ENCODE results near the gene UBE3A.
"Not testable (repeated sequence)": the region's sequence is repeated elsewhere in the genome, so short reads cannot be mapped to it uniquely, and the experiment has no call there.

Gene UBE3A

DNA sequence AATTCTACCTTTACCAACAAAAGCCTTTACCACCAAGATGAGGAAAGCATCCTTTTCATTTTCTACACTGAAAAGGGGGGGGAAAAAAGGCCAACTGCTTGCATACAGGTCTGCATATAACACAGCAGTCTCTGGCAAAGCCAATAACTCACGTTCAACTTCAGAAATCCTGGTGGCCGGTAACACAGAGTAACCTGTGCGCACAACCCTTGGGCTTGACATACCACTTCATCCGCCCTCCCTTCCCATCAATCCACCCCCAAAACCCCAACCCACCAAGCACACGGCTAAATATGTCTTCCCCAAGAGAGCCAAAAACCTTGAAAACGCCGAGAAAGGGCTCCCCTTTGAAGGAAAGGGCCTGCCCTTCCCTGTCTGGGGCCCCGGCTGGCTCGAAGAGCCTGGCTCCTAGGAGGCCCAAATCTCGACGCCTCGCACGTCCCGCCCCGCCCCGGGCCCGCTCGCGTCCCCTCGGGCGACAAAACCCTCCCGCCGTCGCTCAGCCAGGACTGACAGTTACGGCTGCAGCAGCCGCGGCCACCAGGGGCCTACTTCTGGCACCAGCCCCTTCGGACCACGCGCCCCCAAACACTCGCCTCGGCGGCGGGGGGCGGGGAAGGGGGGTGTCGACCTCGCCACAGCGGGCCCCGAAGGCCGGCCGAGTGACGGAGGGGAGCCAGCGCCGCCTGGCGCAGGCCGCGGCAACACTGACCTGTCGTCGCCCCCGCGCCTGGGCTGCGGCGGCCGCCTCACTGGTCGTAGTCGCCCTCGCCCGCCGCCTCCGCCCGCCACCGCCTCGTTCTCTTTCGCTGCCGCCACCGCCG lies 835 bp downstream of the UBE3A start:
- no peak for DNase-seq

DNA sequence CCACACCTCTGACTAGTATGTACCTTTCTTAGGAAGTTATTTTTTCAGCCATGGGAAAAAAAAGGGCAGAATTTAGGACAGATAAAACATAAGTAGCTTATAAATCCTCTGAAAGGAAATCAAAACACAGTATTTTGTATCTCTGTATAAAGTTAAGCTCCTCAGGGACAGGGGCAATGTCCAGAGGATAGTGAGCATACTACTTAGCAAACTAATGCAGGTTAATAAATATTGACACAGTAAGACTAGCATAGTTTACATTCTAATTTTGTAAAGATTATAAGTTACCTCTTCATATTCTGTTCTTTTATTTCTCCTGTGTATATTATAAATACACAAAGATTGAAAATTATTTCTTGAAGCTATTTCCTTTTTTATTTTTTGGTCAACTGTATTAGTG lies 2.1 kb downstream of the UBE3A start:
- DNase-seq = no peak

DNA sequence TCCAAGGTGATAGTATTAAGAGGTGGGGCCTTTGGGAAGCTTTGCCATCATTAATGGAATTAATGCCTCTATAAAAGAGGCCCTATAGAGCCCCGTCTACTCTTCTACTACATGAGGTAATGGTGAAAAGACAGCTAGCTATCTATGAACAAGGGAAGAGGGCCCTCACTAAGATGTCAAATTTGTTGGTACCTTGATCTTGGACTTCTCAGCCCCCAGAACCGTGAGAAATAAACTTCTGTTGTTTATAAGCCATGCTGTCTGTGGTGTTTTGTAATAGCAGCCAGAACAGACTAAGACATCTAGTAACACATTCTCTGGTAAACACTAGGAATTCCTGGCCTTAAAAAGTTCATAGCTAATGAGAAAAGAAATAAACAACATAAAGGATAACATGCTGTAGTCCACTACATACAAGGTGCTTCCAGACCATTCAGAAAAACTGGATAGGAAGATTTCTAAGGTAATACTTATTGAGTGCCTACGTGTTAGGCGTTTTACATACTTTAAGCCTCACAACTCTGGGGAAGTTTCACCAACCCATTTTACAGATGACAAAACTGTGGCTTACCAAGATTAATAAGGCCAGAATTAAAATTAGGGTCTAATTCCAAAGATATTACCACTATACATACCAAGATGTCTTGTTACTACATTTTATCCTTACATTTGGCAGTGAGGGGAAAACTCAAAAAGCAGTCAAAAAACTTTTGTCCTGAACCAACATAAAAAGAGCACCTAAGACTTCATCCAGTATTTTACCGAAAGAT lies 3.2 kb downstream of the UBE3A start:
- no peak for DNase-seq

DNA sequence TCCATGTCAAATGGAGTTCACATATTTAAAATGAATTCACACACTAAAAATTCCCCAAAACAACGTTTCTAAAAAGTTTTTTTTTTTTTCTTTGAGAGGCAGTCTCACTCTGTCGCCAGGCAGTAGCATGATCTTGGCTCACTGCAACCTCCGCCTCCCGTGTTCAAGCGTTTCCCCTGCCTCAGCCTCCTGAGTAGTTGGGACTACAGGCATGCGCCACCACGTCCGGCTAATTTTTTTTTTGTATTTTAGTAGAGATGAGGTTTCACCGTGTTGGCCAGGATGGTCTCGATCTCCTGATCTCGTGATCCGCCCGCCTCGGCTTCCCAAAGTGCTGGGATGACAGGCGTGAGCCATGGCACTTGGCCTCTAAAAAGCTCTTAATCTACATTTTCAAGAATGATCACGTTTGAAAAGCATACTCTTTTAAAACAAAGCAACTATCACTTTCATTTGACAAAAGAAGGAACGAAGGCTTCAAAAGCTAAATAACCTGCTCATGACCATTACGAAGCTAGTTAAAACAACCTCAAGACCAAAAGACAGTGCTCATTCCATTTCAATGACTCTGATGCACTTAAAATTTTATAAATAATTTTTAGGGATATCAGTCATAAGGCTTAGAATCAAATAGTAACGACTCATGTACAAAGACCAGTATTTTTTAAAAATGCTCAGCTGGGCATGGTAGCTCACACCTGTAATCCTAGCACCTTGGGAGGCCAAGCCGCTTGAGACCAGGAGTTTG lies 5.5 kb downstream of the UBE3A start:
- no peak for DNase-seq

DNA sequence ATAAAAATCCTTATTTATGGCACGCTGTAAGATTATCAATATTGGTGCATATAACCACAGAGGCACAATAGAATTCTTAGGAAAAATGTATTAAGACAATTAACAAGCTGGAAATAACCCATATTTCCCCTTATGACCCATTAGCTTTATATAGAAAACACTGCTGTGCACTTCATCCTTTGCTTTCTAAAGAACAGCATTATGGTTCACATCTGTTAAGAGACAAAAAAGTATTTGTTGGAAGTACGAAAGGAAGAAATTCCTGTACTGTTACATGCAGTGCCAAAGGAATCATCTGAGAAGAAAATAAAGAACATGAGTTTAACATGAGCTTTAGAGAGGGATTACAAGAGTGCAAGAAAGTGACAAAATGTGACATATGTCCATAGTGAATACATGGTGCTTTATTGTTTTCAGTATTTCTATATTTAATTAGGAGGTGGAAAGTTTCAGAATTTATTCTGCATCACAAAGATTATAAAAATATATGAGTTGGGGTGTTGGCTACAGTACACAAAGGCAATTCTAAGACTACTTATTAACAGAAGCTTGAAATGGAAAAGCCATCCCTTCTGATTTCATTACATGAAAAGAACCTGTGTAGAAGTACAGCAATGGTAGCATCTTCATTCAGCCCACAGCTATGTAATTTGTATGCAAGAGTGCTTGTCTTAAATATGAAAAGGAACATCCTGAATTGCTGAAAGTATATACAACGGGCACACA lies 6.8 kb downstream of the UBE3A start:
- no peak for DNase-seq

DNA sequence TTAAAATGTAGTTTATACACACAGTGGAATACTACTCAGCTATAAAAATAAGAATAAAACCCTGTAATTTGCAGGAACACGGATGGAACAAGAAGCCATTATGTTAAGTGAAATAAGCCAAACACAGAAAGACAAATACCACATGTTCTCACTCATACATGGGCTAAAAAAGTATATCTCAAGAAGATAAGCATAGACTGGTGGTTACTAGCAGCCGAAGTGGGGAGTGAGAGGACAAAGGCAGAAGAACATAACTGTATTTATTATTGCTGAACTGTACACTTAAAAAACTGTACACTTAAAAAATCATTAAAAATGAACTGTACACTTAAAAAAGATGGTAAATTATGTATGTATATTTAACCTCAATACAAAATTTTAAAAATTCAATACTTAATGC lies 11.0 kb downstream of the UBE3A start:
- no peak for DNase-seq

DNA sequence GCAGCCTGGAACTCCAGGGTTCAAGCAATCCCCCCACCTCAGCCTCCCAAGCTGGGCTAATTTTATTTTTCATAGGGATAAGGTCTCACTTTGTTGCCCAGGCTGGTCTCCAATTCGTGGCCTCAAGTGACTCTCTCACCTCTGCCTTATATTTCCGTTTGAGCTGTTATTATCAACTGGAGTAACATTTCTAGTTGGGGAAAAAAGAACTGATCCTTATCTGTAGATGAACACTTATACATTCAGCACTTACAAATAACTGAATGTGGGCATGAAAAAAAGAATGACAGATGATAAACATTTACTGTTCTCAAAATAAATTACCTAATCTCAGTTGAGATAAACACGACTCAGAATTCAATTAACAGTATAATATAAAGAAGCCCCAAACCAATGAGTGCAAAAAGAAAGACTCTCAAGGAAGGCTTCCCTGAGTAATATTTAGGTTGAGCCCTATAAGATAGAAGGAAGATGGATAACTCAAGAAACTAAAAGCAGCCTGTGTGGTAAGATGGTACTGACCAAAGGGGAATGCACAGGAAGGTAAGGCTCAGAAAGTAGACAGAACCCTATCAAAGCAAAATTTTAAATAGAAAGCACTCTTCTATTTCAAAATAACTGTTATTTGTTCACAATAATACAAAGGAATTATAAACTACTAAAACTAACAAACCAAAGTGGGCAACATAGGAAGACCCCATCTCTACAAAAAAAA lies 11.8 kb downstream of the UBE3A start:
- DNase-seq = no peak

DNA sequence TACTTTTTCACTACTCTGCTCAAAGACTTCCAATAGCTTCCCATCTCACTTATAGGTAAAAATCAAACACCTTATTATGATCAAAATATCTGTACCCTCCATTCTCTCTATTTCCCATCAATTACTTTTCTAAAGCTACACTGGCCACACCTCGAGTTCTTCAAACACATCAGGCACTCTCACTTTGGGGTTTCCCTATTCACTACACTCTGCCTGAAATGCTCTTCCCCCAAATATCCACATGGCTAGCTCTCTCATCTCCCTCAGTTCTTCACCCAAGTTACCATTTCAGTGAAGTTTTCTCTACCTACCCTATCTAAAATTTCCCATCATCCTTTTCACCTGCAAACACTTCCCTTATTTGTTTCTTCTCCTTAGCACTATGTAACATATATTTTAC lies 14.8 kb downstream of the UBE3A start:
- DNase-seq = no peak

DNA sequence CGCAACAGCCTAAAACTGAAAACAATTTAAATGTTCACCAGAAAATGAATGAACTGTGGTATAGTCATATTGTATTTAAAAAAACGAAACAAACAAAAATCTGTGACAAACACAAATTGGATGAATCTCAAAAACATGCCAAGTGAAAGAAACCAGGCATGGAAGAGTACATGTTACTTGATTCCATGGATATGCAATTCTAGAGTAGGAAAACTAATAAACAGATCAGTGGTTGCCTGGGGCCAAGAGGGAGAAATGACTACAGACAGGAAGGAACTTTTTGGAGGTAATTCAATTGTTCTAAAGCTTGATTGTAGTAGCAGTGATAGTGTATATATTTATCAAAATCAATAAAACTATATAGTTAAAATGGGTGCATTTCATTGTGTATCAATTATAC lies 16.8 kb downstream of the UBE3A start:
- no peak for DNase-seq

DNA sequence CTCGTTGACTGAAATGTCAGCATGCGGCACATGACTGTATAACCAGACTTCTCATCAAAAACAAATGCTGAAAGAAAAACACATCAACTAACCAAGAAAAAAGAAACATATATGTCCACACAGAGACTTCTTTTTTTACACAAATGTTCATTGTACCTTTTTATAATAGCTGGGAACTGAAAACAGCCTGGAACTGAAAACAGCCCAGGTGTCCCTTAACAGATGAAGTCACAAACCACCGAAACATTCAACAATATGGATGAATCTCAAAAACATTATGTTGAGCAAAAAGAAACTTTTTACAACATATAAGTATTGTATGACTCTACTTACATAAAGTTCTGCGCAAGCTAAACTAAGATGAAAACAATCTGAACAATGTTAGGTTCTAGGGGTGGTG lies 20.6 kb downstream of the UBE3A start:
- no peak for DNase-seq

DNA sequence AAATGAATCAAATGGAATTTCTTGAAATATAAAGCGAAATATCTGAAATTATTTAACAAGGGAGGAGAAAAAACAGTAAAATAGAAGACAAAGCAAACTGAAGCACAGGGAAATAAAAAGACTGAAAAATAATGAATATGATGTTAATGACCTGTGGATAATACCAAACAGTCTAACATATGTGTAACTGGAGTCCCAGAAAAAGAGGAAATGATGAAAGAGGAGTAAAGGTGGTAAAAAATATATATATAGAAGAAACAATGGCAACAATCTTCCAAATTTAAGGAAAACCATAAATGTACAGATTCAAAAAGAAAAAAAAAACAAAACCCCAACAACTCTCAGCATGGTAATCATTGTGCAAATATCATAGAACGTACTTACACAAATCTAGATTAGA lies 21.2 kb downstream of the UBE3A start:
- no peak for DNase-seq

DNA sequence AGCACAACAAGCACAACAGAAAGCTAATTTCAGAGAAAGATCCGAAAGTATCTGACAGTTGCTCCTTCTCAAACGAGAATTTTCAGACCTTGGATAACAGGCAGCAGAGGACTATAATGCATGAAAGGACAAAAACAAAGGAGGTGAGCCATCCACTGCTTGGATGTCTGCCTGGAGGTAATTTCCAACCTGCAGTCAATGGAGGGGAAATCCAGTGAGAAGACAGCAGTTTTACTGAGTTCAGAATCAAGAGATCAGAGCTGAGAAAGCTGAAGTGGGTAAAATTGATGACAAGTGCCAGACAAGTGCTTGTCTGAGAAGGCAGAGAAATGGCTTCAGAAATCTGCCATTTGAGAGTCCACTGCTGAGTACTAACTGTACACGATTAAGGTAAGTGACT lies 22.1 kb downstream of the UBE3A start:
- no peak for DNase-seq

DNA sequence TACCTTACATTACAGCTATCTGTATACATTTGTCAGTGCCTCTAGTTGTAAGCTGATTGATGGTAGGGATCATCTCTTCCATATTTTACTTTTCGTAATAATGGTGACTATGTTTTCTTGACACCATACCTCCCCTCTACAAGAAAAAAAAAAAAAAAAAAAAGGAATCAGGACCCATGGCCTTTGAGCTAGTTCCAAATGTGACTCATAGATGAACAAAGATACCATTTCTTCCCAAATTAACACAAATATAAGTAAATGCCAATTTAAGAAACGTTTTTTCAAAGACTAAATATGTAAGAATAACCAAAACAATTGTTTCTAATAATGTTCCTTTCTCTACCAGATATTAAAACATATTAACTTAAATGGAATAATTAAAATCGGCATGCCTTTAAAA lies 23.1 kb downstream of the UBE3A start:
- DNase-seq = no peak

DNA sequence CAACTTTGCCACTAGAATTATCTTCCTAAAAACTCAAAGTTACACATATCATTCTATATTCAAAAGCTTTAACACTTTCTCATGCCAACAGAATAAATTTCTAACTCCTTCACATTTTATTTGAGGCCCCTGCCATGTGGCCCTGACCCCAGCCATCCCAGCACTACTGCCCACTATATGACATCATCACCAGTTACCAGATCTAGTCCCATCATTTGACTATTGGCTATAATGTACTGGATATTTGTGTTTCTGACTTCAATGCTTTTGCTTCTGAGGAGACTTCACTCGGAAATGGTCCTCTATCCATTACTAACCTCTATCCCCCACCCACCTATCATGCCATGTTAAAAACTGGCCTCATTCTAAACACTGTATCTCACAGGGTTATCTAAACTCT lies 23.6 kb downstream of the UBE3A start:
- DNase-seq = no peak

DNA sequence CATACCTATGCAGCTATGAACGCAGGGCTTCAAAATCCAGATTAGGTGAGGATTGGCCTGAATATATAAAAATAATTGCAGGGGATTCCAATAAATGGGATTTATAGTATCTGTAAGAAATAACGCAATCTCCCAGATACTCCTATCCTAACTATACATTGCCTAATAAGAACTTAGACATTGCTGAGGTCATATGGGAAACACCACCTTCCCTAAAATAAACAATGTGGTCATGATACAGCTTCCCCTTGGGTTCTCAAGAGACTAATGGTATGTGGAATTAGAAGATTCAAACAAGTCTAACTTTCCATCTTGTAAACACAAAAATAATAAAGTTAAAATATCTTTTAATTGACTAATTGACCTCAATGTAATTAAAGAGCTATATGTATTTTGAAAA lies 28.2 kb downstream of the UBE3A start:
- no peak for DNase-seq

DNA sequence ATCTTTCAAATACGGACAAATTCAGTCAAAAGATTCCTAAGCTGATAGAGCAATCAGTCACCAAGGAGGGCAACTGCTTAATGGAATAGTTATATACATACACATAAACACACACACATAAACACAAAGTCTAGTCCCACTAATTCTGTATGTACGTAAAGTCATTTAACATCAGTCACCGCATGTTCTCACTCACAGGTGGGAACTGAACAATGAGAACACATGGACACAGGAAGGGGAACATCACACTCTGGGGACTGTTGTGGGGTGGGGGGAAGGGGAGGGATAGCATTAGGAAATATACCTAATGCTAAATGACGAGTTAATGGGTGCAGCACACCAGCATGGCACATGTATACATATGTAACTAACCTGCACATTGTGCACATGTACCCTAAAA lies 29.1 kb downstream of the UBE3A start:
- DNase-seq = not testable (repeated sequence)

DNA sequence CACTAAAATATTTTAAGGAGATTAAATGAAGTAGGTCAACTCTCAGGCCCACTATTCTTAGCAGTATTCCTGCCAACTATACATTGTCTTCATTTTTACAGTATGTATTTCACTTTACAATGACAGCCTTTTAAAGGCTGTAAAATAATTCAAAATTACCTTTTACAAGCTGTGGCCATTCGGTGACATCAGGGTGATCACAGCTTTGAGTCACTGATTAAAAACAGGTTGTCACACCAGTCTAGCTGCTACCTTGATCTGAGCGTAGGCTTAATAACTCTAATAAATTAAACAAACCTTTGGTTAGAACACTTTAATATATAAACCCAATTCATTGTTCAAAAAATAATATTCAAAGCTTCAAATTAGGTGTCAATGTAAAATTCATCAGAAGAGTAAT lies 29.9 kb downstream of the UBE3A start:
- DNase-seq = no peak

DNA sequence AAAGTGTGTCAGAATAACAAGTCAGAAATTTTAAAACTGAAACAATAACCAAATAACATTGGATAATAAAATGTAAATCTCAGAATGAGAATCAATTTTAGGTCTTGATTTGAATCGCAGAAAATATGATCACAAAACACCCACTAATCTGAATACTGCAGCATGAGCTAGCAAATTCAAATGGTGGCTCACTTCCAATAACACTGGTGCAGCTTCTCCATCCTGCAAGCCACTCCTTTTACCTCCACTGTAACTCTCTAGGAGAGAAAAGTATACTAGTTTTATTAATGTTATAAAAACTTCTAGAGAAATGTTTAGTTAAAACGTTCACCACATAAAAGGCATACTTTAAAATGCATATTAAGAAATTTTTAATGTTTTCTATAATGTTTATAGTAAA lies 30.4 kb downstream of the UBE3A start:
- no peak for DNase-seq

DNA sequence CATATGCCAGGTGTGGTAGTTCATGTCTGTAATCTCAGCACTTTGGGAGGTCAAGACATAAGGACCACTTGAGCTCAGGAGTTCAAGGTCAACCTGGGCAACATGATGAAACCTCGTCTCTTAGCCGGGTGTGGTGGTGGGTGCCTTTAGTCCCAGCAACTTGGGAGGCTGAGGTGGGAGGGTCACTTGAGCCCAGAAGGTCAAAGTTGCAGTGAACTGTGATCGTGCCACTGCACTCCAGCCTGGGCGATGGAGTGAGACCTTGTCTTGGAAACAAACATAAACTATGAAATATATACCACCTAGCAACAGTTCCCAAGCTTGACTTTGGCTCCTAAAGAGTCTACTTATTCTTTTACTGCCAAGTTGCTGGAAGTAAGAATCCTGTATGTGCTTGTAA lies 30.9 kb downstream of the UBE3A start:
- no peak for DNase-seq

DNA sequence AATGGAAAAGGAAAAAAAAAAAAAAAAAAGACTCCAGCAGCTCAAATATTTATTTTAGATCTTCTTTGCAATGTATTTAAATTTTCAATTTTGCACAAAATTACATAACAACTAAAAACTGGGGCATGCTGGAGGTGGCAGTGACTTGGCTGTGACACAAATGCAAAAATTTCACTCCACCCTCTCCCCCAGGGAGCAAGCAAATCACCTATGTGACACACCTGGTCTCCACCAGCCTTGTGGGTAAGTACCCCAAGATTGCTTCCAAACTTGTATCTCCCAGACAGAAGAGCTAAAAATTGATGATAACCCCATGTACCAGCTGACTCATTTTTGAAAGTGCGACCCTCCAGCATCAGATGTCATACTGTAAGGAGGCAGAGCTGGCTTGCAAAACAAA lies 32.0 kb downstream of the UBE3A start:
- no peak for DNase-seq

DNA sequence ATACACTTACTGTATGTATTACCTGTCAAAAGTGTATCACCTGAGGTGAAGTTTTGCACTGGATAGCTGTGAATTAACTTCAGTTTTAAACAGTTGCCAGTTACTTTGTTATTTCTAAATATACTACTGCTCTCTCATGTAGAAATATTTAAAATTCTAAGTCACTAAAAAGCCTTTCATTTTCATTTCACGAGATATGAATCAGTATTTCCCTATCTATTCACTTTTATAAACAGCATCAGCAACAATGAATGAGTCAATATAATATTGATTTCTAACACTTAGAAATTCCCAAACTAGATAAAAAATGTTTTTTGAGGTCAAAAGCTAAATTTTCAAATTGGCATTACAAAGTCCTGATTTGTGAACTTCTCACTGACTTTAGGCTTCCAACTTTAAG lies 32.6 kb downstream of the UBE3A start:
- DNase-seq = no peak

DNA sequence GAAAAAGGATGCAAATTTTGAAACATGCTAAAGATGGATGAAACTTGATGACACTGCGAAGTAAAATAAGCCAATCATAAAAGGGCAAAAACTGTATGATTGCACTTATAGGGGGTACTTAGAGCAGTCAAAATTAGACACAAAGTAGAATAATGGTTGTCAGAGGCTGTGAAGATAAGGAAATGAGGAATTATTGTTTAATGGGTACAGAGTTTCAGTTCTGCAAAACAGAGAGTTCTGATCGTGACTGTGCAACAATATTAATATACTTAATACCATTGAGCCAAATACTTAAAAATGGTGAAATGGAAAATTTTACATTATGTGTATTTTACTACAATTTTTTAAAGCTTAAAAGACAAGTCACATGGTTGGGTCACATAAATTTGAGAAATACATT lies 35.1 kb downstream of the UBE3A start:
- DNase-seq = no peak

DNA sequence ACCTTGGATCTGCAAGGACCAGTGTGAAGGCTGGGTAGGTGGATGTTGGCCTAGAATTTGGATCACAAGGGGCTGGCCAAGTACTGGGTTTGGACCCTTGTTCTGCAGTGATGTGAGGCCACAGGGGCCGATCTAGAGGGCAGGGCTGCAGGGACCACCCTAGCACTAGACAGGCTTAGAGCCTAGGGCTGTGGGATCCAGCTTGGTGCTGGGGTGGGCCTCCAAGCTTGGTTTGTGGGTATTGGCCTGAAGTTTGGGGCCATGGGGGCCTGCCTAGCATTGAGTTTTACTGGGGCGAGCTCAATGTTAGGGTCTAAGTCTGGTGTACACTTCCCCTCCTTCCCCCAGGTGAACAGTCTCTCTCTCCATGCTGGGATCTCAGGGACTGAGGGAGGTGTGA lies 36.5 kb downstream of the UBE3A start:
- no peak for DNase-seq
